Transverse colon (tissue), 4 donors: ENCODE data around the gene IMPDH1.

Source experiments
- EP300 ChIP-seq: sonication (generic); formaldehyde crosslinking; IDR thresholded peaks from one replicate; pipeline ENCODE4 v1.6.1; 2017; ENCODE audit warnings: antibody characterized with exemption, low read depth
- POLR2A ChIP-seq: fragments of 450-650 bp; IDR thresholded peaks from one replicate; pipeline ENCODE4 v1.6.1; 2016; ENCODE audit warnings: antibody characterized with exemption, mild to moderate bottlenecking, moderate library complexity
- POLR2AphosphoS5 ChIP-seq, 3 donors: sonication (generic); formaldehyde crosslinking; IDR thresholded peaks; one replicate each; pipeline ENCODE4 v1.6.1; 2016; ENCODE audit warnings: antibody characterized with exemption in 3 of 3
- TF ChIP-seq, protein P1 (sequence below), 5 experiments: fragments of 200-600 bp in 3 of 5; fragments of 450-650 bp in 2 of 5; sonication (generic) in 3 of 5; IDR thresholded peaks; 1 replicate in 2 of 5; 2 replicates in 3 of 5; pipeline ENCODE4 v1.5.1; 2016 to 2017; ENCODE audit warnings: antibody characterized with exemption in 5 of 5, inconsistent platforms in 3 of 5, mild to moderate bottlenecking in 2 of 5, moderate library complexity in 1 of 5

- TF ChIP-seq POLR2AphosphoS5 (IDR thresholded peaks at IDR 0.05), result no peak
- no peak for TF ChIP-seq POLR2A
- TF ChIP-seq, protein P1, sequence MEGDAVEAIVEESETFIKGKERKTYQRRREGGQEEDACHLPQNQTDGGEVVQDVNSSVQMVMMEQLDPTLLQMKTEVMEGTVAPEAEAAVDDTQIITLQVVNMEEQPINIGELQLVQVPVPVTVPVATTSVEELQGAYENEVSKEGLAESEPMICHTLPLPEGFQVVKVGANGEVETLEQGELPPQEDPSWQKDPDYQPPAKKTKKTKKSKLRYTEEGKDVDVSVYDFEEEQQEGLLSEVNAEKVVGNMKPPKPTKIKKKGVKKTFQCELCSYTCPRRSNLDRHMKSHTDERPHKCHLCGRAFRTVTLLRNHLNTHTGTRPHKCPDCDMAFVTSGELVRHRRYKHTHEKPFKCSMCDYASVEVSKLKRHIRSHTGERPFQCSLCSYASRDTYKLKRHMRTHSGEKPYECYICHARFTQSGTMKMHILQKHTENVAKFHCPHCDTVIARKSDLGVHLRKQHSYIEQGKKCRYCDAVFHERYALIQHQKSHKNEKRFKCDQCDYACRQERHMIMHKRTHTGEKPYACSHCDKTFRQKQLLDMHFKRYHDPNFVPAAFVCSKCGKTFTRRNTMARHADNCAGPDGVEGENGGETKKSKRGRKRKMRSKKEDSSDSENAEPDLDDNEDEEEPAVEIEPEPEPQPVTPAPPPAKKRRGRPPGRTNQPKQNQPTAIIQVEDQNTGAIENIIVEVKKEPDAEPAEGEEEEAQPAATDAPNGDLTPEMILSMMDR (IDR thresholded peaks at IDR 0.05), result peak; percentile 91 to 95 (median 93)
- no peak for TF ChIP-seq EP300
Observed at GRCh38 chr7:128398016-128398840, 11.6 kb downstream of the IMPDH1 start.
